SJCRH30 (cell line): ENCODE data around the gene KLHL22. TPM values are rescaled to one million over a fixed set of nuclear protein-coding genes. Genes with fewer than 3 reads are reported as not detected.
"Not testable (repeated sequence)": the region's sequence is repeated elsewhere in the genome, so short reads cannot be mapped to it uniquely, and the experiment has no call there.

Experiments
- DNase-seq, 2 experiments: peaks; one replicate each; pipeline ENCODE4 v3.0.0-alpha.2; 2015 to 2020
- H3K27ac ChIP-seq: fragments of 250-450 bp; sonication (Bioruptor Pico); 2 replicates; pipeline ENCODE4 v1.5.1; 2020; ENCODE audit warnings: mild to moderate bottlenecking, moderate library complexity
- H3K27me3 ChIP-seq: fragments of 250-450 bp; sonication (Bioruptor Pico); 2 replicates; pipeline ENCODE4 v1.5.1; 2020; ENCODE audit warnings: mild to moderate bottlenecking, moderate library complexity
- H3K36me3 ChIP-seq: fragments of 250-450 bp; sonication (Bioruptor Pico); 2 replicates; pipeline ENCODE4 v1.5.1; 2020; ENCODE audit warnings: mild to moderate bottlenecking, moderate library complexity
- H3K4me1 ChIP-seq: fragments of 250-450 bp; sonication (Bioruptor Pico); 2 replicates; pipeline ENCODE4 v1.5.1; 2020; ENCODE audit warnings: mild to moderate bottlenecking, moderate library complexity
- H3K4me3 ChIP-seq: fragments of 250-450 bp; sonication (Bioruptor Pico); 2 replicates; pipeline ENCODE4 v1.5.1; 2020; ENCODE audit warnings: mild to moderate bottlenecking, moderate library complexity
- H3K9me3 ChIP-seq: fragments of 250-450 bp; sonication (Bioruptor Pico); replicated peaks from 2 replicates; pipeline ENCODE4 v1.5.1; 2020; ENCODE audit warnings: mild to moderate bottlenecking, moderate library complexity
- total RNA-seq: library from RNA; depleted of rRNA; stranded (reverse); fragments of >200 nt; shearing (Covaris generic); gene quantifications from 2 replicates; pipeline ENCODE4 v1.2.3, GENCODE V29; 2014

KLHL22 gene
- total RNA-seq, 1 experiment from 2014 or later: 12.2 TPM

DNA sequence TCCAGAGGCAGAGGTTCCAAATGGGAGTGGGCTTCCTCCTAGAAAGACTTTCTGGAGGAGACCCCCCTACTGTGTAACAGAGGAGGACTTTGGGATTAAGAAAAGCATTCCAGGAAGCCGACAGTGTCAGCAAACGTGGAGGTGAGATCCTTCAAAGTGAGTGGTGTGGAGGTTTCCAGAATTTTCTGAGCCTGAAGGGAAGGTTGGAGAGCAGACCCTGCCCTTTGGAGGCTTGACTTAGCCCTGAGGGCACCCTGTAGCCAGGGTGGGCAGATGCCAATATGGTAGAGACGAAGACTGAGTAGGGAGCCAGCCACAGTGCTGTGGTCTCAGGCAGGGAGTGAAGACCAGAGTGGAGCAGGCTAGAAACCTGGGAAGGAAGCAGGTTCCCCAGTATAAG, 1.8 kb upstream of the KLHL22 start:
- Histone ChIP-seq H3K27ac (no peak overlapping the region), H3K4me1 (peaks cover 3% of the 10 kb centered on the region), H3K27me3 (no peaks in the 10 kb centered on the region), H3K36me3 (no peaks in the 10 kb centered on the region), H3K4me3 (no peak overlapping the region), H3K9me3 (no peaks in the 10 kb centered on the region)
- no peak for DNase-seq

DNA sequence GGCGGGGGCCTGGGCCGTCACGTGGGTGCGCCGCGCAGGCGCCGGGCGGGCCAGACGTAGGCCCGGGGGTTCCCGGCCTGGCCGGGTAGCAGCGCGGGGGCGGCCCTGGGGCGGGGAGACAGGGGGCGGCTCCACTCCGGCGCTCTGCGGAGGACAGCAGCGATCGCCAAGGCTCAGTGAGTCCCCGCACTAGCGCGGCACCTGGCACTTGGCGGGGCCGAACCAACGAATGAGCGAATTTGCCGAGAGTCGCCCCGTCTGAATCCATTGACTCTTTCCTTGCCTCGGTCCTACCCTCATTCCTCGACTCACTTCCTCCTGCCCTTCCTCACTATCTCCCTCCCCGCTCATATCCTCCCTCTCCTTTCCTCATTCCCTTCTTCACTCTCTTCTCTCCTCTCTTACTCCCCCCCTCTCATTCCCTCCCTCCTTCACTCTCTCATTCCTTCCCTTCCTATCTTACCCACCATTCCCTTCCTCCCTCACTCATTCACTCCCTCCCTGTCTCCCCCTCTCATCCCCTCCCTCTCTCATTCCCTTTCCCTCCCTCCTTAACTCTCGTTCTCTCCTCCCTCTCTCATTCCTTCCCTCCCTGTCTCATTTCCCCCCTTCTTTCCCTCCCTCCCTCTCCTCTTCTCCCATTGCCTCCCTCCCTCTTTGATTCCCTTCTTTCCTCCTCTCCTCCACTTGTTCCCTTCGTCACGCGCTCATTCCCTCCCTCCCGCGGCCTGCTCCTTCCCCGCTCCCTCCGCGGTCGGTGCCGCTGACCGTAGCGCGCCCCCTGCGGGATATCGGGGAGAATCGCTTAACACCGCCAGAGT, 476 bp upstream of the KLHL22 start:
- Histone ChIP-seq H3K4me1 (peaks cover 3% of the 10 kb centered on the region), H3K9me3 (no peaks in the 10 kb centered on the region), H3K27me3 (no peaks in the 10 kb centered on the region), H3K4me3 (peak overlapping the region; percentile 76), H3K27ac (peak overlapping the region; percentile 67), H3K36me3 (no peaks in the 10 kb centered on the region)
- DNase-seq: peak; percentile 92 to 93

DNA sequence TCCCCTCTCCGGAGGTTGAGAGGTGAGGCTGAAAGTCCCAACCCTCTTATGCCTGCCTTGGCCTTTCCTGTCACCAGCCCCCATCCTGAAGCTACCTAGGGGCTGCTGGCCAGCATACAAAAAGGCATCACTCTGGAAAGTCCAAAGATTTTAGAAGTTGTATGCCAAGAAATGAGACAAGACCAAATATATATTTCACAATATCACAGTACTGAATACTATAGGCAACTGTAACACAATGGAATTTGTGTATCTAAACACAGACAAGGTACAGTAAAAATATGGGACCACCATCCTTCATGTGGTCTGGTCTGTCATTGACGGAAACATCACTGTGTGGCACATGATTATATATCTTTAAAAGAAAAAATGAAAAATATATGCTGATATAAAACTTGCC, 4.2 kb downstream of the KLHL22 start:
- H3K9me3 ChIP-seq: no peaks in the 10 kb centered on the region
- DNase-seq: no peak
- peaks cover 3% of the 10 kb centered on the region; the same call in 1 of the 2 replicates for H3K36me3 ChIP-seq
- no peaks in the 10 kb centered on the region for H3K27me3 ChIP-seq
- peaks cover 7% of the 10 kb centered on the region; the same call in 1 of the 2 replicates for H3K4me1 ChIP-seq
- no peak overlapping the region for H3K4me3 ChIP-seq
- no peak overlapping the region for H3K27ac ChIP-seq

DNA sequence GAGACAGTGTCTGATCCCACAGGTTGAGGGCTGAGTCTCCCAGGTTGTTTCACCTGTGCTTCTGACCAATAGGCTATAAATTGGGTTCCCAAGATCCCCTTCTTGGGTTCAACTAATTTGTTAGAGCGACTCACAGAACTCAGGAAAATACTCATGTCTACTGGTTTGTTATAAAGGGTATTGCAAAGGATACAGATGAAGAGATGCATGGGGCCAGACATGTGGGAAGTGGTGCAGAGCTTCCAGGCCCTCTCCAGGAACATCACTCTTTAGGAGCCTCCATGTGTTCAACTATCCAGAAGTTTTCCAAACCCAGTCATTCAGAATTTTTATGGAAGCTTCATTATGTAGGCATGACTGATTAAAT, 4.7 kb downstream of the KLHL22 start:
- peaks cover 3% of the 10 kb centered on the region; the same call in 1 of the 2 replicates for H3K36me3 ChIP-seq
- peaks cover 7% of the 10 kb centered on the region; the same call in 1 of the 2 replicates for H3K4me1 ChIP-seq
- no peak overlapping the region for H3K4me3 ChIP-seq
- no peaks in the 10 kb centered on the region for H3K9me3 ChIP-seq
- no peak overlapping the region for H3K27ac ChIP-seq
- no peak for DNase-seq
- no peaks in the 10 kb centered on the region for H3K27me3 ChIP-seq

DNA sequence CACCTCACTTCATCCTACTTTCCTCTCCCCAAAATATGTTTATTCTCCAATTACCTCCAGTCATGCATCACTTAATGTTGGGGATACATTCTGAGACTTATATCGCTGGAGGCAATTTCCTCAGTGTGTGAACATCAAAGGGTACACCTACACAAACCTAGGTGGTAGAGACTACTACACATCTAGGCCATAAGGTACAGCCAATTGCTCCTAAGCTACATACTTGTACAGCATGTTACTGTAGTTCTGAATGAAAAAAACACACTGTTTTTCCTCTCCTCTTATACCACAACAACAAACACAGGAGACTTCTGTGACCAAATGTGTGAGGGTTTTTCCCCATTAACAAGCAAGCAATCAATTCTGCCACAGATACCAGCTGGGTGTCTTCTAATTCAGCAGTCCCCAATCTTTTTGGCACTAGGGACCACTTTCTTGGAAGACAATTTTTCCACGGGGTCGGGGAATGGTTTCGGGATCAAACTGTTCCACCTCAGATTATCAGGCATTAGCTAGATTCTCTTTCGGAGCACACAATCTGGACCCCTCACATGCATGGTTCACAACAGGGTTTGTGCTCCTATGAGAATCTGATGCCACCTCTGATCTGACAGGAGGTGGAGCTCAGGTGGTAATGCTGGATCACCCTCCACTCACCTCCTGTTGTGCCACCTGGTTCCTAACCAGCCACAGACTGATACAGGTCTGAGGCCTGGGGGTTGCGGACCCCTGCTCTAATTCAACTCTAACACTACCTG, 5.2 kb downstream of the KLHL22 start:
- H3K27ac ChIP-seq: no peak overlapping the region
- H3K4me3 ChIP-seq: no peak overlapping the region
- H3K4me1 ChIP-seq: peaks cover 7% of the 10 kb centered on the region; the same call in 1 of the 2 replicates
- peaks cover 3% of the 10 kb centered on the region; the same call in 1 of the 2 replicates for H3K36me3 ChIP-seq
- H3K9me3 ChIP-seq: no peaks in the 10 kb centered on the region
- DNase-seq: no peak
- no peaks in the 10 kb centered on the region for H3K27me3 ChIP-seq

DNA sequence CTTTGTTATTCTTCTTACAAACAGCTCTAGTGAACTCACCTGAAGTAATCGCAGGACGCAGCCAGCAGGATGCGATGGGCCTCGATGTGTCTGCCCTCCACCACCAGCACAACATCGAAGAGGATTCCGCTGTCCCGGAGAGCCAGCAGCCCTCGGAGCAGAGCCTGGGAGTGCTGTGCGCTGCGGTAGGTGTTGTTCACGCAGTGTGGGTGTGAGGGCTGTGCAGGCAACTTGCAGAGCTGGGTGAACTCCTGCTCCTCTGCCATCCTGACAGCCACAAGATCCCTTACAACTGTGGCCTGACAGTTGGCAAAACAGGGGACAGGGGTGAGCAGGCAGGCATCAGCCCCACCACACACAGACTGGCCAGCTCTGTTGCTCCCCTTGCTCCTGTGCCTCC, 6.6 kb downstream of the KLHL22 start:
- Histone ChIP-seq H3K27ac (no peak overlapping the region), H3K9me3 (no peaks in the 10 kb centered on the region), H3K27me3 (no peaks in the 10 kb centered on the region), H3K36me3 (peaks cover 3% of the 10 kb centered on the region; the same call in 1 of the 2 replicates), H3K4me3 (no peak overlapping the region), H3K4me1 (peaks cover 7% of the 10 kb centered on the region; the same call in 1 of the 2 replicates)
- DNase-seq: no peak

DNA sequence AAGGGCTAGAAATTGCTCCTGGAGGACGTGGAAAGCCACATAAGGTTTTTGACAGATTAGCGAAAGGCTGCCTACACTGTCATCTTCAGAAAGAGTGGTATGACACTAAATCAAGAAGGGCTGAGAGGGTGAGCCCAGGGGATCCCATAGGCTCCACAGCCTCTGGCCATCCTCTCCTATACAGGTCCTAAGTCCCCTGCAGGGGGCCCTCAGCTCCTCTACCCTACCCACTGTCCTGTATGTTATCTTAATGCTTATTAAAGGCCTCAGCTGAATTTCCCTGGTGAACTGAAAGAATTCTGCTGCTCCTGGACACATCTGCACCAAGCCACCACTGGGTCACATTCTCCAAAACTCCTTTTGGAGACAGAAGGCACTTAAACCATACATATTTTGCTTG, 7.9 kb downstream of the KLHL22 start:
- H3K36me3 ChIP-seq: peaks cover 3% of the 10 kb centered on the region
- H3K4me1 ChIP-seq: peaks cover 7% of the 10 kb centered on the region; the same call in 1 of the 2 replicates
- DNase-seq: no peak
- no peaks in the 10 kb centered on the region for H3K27me3 ChIP-seq
- no peak overlapping the region for H3K27ac ChIP-seq
- no peaks in the 10 kb centered on the region for H3K9me3 ChIP-seq
- H3K4me3 ChIP-seq: no peak overlapping the region

DNA sequence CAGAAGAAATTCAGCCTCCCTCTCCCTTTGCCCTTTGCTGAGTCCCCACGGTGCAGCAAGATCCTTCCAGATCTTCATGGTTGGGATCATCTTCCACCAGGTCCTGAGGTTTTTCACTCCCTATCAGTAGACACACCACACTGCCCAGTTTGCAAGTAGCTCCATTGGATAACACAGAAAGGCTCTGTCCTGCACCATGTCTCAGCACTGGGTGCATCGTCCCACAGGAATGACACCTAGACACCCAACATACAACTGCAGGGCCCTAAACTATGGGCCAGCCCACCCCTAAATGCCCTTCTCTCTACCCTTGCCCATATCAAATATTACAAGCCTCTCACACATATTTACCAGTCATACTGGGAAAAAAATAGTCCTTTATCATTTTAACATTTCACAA, 9.4 kb downstream of the KLHL22 start:
- no peak for DNase-seq

DNA sequence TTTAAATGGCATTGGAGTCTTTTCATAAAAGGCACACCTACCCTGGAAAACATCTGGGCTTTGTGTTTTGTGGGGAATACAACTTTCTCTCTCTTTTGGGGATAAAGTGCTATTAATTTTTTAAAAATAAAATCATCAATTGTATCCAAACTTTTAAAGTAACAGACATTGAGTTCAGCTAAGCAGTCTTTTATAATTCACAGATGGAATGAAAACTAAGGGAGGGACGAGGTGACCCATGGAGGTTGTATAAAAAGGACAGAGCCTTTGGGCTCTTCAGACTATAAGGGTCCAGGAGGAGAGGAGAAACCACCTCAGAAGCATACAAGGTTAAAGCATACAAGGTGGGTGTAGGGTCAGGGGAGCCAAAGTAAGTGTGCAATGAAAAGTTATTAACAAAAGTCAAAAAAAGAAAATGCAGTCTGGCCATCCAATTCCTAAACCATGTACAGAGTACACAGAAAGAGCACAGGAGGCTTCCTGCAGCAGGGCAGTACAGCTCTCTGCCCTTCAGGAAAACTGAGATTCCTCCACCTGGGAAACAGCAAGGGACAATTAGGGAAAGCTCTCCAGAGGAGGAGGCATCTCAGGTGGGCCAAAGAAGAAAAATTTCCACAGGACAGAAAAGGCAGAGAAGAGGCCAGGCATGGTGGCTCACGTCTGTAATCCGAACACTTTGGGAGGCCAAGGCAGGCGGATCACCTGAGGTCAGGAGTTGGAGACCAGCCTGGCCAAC, 10.5 kb downstream of the KLHL22 start:
- H3K9me3 ChIP-seq: no peaks in the 10 kb centered on the region
- DNase-seq: no peak
- H3K4me3 ChIP-seq: no peak overlapping the region
- no peak overlapping the region for H3K27ac ChIP-seq
- H3K27me3 ChIP-seq: no peaks in the 10 kb centered on the region
- H3K36me3 ChIP-seq: peaks cover 3% of the 10 kb centered on the region
- H3K4me1 ChIP-seq: peaks cover 6% of the 10 kb centered on the region; the same call in 1 of the 2 replicates

More for the DNA sequence above, 9.4 kb downstream of the KLHL22 start:
- Histone ChIP-seq H3K27ac (no peak overlapping the region), H3K9me3 (no peaks in the 10 kb centered on the region), H3K4me3 (no peak overlapping the region), H3K4me1 (peaks cover 7% of the 10 kb centered on the region; the same call in 1 of the 2 replicates), H3K27me3 (no peaks in the 10 kb centered on the region), H3K36me3 (peaks cover 3% of the 10 kb centered on the region)

DNA sequence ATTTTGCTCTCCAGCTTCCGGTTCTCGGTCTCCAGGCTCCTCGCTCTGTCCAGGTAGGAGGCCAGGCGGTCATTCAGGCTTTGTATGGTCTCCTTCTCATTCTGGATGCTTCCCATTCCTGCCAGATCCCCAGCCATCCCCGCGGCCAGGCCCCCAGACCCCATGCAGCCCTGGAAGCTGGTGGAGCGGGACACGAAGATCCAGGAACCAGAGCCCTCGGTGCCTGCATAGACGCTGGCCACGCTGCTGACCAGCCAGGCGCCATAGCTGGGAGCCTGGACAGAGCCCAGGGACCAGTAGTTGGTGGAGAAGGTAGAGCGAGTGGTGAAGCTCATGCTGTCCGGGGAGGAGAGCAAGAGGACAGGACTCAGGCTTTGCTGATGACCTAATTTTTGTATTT, 11.8 kb downstream of the KLHL22 start:
- Histone ChIP-seq H3K4me1 (no peaks in the 10 kb centered on the region), H3K27me3 (no peaks in the 10 kb centered on the region), H3K36me3 (peaks cover 3% of the 10 kb centered on the region), H3K9me3 (no peaks in the 10 kb centered on the region), H3K27ac (no peak overlapping the region), H3K4me3 (no peak overlapping the region)
- DNase-seq: no peak

DNA sequence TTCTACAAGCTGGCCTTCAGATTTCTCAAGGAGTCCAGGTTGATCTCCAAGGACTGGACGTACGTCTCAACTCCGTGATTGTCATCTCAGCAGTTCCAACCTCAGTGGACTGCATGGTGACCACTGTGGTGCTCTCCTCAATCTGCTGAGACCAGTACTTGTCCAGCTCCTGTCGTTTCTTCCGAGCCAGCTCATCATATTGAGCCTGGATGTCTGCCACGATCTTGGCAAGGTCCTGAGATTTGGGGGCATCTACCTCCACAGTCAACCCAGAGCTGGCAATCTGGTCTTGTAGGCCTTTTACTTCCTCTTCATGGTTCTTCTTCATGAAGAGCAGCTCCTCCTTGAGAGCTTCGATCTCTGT, 12.5 kb downstream of the KLHL22 start:
- not testable (repeated sequence) for H3K9me3 ChIP-seq, H3K27ac ChIP-seq, DNase-seq, H3K4me3 ChIP-seq, H3K36me3 ChIP-seq, H3K4me1 ChIP-seq, H3K27me3 ChIP-seq

DNA sequence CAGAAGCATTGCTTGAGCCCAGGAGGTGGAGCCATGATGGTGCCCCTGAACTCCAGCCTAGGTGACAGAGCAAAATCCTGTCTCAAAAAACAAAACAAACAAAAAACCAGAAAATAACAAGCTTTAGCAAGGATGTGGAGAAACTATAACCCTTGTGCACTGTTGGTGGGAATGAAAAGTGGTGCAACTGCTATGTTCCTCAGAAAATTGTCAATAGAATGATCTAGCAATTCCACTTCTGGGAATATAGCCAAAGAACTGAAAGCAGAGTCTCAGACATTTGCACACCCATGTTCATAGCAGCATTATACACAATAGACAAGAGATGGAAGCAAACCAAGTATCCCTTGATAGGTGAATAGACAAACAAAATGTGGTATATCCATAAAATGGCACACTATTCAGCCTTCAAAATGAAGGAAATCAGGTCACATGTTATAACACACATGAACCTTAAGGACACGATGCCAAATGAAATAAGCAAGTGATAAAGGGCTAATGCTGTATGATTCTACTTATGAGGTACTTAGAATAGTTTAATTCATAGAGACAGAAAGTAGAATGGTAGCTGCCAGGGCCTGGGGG, 15.9 kb downstream of the KLHL22 start:
- no peaks in the 10 kb centered on the region for H3K4me1 ChIP-seq
- H3K36me3 ChIP-seq: no peaks in the 10 kb centered on the region; the same call in 1 of the 2 replicates
- no peaks in the 10 kb centered on the region for H3K27me3 ChIP-seq
- H3K4me3 ChIP-seq: no peak overlapping the region
- no peaks in the 10 kb centered on the region for H3K9me3 ChIP-seq
- H3K27ac ChIP-seq: no peak overlapping the region
- DNase-seq: no peak

DNA sequence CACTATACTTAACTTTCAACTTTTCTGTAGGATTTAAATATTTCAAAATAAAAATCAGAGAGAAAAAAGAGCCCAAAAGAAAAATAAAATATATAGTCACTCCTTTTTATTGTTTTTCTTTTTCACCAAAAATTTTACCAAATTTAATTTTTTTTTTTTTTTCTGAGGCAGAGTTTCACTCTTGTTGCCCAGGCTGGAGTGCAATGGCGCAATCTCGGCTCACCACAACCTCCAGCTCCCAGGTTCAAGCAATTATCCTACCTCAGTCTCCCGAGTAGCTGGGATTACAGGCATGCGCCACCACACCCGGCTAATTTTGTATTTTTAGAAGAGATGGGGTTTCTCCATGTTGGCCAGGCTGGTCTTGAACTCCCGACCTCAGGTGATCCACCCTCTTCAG, 17.5 kb downstream of the KLHL22 start:
- H3K27ac ChIP-seq, H3K4me3 ChIP-seq, H3K4me1 ChIP-seq, H3K36me3 ChIP-seq, H3K27me3 ChIP-seq, DNase-seq, H3K9me3 ChIP-seq: not testable (repeated sequence)

DNA sequence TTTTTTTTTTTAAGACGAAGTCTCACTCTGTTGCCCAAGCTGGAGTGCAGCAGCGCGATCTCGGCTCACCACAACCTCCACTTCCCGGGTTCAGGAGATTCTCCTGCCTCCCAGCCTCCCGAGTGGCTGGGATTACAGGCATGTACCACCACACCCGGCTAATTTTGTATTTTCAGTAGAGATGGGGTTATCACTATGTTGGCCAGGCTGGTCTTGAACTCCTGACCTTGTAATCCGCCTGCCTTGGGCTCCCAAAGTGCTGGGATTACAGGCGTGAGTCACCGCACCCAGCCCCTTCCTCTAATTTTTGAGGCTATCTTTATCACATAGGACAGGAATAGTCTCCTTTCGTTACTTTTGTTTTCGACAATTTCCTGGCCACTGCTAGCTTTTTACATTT, 20.0 kb downstream of the KLHL22 start:
- not testable (repeated sequence) for H3K9me3 ChIP-seq, H3K27ac ChIP-seq, H3K4me1 ChIP-seq, H3K36me3 ChIP-seq, H3K4me3 ChIP-seq, DNase-seq, H3K27me3 ChIP-seq

DNA sequence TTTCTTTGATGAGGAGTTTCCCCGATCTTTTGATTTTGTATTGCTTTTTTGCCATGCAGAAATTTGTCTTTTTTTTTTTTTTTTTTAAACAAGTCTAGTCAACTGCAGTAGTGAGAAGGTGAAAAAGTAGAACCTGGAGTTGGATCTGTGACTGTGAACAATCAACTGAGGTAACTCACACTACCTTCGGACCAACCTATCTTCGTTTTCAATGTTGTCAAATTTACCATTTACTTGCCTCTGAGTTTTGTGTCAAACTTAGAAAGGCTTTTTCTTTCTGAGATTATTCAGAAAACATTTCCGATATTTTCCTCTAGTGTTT, 20.5 kb downstream of the KLHL22 start:
- H3K36me3 ChIP-seq: no peaks in the 10 kb centered on the region
- DNase-seq: no peak
- H3K9me3 ChIP-seq: no peaks in the 10 kb centered on the region
- H3K4me3 ChIP-seq: no peak overlapping the region
- no peaks in the 10 kb centered on the region for H3K27me3 ChIP-seq
- H3K4me1 ChIP-seq: no peaks in the 10 kb centered on the region
- no peak overlapping the region for H3K27ac ChIP-seq
